ENCODE results near the gene CROCC. TPM values are rescaled to one million over a fixed set of nuclear protein-coding genes. Genes with fewer than 3 reads are reported as not detected.

Gene CROCC
- total RNA-seq, 1 donor from 2014 or later = 14.4 TPM

- no peak for DNase-seq (ENCODE audit: low spot score)
These were observed 45.4 kb downstream of the CROCC start for GRCh38 chr1:16967095-16967575.

GRCh38 chr1:16967962-16968361 lies 46.2 kb downstream of the CROCC start:
- DNase-seq (ENCODE audit: low spot score) = no peak

GRCh38 chr1:16968372-16968771 lies 46.6 kb downstream of the CROCC start:
- DNase-seq (ENCODE audit: low spot score) = no peak

- DNase-seq (ENCODE audit: low spot score) = no peak
These were observed 47.4 kb downstream of the CROCC start for GRCh38 chr1:16969057-16969611.

DNA sequence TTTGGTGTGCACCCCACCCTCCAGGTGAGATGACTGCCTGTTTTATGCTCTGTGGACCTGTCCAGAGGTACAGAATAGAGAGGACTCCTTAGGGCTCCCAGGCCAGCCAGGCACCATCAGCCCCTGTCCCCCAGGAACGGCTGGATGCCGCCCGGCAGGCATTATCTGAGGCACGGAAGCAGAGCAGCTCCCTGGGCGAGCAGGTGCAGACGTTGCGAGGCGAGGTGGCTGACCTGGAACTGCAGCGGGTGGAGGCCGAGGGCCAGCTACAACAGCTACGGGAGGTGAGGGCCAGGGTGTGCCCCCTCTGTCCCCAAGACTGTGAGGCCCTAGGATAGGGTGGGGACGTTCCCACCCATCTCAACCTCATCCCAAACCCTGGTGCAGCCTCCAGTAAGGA lies 47.9 kb downstream of the CROCC start:
- DNase-seq (ENCODE audit: low spot score) = no peak

DNA sequence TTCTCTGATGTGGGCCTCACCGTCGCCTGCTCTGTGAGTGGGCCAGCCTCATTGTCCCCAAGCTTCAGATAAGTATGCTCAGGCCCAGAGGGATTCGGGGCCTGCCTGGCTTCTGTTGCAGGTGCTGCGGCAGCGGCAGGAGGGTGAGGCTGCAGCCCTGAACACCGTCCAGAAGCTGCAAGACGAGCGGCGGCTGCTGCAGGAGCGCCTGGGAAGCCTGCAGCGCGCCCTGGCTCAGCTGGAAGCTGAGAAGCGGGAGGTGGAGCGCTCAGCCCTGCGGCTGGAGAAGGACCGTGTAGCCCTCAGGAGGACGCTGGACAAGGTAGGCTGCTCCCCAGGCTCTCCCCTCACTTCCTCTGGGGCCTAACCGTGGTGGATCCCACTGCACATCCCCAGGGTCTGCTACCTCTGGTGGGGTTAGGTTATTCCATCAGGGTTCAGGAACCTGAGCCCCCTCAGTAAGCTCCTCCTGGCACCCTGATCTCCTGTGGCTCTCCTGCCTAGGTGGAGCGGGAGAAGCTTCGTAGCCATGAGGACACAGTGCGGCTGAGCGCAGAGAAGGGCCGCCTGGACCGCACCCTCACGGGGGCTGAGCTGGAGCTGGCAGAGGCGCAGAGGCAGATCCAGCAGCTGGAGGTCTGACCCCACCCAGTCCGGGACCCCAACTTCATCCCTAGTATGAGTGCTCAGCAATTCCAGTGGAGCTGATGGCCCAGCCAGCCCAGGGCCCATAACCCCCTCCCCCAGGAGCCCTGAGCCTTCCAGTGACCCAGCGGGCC lies 48.6 kb downstream of the CROCC start:
- no peak for DNase-seq (ENCODE audit: low spot score)

DNA sequence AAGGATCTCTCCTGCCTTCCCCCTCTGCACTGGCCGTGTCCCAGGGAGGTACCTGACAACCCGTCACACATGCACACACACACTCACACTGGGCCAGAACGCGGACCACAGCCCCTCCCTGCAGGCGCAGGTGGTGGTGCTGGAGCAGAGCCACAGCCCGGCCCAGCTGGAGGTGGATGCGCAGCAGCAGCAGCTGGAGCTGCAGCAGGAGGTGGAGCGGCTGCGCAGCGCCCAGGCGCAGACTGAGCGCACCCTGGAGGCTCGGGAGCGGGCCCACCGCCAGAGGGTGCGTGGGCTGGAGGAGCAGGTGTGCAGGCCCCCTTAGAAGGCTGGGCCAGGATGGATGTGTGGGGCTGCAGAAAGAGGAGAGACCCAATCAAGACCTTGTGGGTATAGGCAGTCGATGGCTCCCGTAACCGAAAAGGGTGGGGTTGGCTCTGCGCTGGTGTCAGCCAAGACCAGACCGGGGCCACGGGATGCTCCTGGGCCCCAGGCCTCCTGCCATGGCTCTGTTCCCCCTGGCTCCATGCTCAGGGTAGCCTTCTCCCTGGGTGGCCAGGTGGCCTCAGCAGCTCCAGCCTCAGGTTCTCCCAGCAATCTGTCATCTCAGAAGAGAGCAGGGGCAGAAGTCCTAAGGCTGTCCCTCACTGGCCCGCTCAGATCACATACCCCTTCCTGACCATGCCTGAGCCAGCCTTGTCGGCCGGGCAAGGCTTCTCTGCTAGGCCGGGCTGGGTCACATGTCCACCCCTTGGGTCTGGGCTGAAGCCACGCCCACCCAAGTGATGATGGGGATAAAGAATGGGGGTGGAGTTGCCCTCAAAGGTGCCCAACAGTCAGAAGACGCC lies 49.8 kb downstream of the CROCC start:
- no peak for DNase-seq (ENCODE audit: low spot score)

GRCh38 chr1:16972189-16972895 lies 50.6 kb downstream of the CROCC start:
- no peak for DNase-seq (ENCODE audit: low spot score)

DNA sequence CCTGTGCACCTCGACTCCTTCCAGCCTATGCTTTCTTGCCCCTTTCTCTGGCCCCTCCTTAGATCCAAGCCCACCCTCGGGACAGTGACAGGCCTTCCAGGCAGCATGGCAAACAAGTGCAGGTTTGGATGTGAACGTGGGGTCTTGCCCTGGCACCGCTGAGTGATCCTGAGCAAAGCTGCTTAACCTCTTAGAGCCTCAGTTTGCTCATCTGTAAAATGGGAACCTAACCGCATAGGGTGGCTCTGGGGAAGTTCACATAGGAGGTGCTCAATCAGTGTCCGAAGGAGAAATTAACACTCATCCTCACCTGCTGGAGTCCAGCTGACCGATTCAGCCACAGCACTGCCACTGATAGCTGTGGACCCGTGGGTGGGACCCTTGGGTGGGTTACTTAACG lies 51.5 kb downstream of the CROCC start:
- DNase-seq (ENCODE audit: low spot score) = no peak

DNA sequence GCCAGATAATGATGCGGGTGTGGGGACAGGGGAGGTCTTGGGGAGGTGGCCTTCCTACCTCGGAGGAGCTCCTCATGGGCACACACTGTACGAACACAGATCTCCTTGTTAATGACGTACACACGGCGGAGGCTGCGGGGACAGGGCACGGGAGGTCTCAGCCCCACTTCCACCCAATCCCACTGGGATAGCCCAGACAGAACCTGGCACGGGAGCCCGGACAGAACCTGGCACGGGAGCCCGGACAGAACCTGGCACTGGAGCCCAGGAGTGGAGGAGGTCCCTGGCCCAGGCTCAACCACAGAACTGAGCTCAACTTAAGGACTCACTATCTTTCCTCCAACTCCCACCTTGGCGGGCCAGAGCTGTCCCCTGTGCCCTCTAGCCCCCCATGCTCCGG lies 53.5 kb downstream of the CROCC start:
- no peak for DNase-seq (ENCODE audit: low spot score)

- DNase-seq (ENCODE audit: low spot score) = no peak
These were observed 54.1 kb downstream of the CROCC start for GRCh38 chr1:16975838-16976237.

DNA sequence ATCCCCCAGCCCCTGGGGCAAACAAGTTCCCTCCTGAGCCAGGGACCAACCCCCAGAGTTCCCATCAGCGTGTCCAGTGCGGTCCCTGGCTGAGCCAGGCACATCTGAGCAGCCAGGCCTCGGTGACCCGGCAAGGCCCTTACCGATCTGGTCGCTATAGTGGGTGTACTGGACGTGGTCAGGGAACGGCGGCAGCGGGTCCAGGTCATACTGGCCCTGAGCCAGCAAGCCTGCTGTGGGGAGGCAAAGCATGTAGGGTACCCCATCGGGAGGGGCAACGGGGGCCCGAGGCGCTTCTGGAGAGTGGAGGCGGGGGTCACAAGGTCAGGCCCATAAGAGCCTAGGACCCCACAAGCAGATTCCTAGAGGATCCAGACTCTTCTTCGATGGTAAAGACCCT lies 55.2 kb downstream of the CROCC start:
- DNase-seq (ENCODE audit: low spot score) = no peak

DNA sequence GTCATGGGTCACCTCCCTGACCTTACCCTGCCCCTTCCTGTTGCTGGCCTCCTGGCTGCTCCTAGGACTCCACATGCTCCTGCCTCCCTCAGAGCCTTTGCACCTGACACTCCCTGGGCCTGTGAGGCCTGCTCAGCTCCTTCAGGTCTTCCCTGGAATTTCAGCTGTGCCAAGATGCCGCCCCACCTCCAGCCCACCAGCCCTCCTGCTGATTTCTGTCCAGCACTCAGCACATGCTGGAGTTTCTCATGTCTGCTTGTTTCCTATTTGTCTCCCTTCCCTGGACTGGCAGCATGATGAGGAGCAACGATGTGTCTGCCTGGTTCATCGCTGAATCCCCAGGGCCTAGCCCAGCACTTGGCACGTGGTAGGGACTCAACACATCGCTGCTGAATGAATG lies 55.6 kb downstream of the CROCC start:
- DNase-seq (ENCODE audit: low spot score) = no peak

- no peak for DNase-seq (ENCODE audit: low spot score)
These were observed 56.4 kb downstream of the CROCC start for GRCh38 chr1:16978139-16978538.

DNA sequence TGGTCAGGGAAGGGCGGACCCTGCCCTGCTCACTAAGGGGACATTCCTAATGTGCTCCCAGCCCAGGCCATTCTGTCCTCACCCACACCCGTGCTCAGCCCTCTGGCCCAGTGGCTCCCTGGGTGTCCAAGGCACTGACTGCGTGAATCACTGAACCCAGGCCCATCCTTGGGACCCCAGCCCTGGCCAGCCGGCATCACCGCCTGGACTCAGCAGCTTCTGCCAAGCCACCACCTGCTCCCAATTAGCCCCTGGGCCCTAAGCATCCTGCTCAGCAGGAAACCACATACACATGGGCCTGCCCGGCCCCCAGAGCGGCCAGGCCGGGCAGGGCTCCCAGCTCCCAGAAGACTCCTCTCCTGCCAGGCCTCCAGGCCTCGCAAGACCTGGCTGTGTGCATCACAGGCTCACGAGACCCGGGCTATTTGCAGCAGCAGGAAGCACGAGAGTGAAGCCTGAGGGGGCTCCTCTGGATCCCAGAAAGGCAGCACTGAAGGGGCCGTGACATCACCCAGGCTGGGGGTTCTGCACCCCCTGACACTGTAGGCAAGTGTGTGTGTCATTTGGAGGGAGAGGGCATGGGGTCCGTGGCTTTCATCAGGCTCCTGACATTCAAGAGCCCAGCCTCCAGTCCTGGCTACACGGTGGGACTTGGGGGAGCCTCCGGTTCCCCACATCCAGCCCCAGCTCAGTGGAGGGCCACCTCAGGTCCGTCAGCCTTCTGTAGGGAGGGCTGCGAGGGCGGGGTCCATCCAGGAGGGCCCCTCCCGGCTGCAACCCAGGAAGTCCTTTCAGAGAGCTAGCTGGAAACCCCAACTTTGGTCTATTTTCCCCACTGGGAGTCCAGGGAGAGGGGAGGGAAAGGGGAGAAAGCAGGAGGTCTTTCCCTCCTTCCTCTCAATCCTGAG lies 57.1 kb downstream of the CROCC start:
- DNase-seq (ENCODE audit: low spot score) = no peak

GRCh38 chr1:16979475-16980327 lies 58.0 kb downstream of the CROCC start:
- DNase-seq (ENCODE audit: low spot score) = no peak

DNA sequence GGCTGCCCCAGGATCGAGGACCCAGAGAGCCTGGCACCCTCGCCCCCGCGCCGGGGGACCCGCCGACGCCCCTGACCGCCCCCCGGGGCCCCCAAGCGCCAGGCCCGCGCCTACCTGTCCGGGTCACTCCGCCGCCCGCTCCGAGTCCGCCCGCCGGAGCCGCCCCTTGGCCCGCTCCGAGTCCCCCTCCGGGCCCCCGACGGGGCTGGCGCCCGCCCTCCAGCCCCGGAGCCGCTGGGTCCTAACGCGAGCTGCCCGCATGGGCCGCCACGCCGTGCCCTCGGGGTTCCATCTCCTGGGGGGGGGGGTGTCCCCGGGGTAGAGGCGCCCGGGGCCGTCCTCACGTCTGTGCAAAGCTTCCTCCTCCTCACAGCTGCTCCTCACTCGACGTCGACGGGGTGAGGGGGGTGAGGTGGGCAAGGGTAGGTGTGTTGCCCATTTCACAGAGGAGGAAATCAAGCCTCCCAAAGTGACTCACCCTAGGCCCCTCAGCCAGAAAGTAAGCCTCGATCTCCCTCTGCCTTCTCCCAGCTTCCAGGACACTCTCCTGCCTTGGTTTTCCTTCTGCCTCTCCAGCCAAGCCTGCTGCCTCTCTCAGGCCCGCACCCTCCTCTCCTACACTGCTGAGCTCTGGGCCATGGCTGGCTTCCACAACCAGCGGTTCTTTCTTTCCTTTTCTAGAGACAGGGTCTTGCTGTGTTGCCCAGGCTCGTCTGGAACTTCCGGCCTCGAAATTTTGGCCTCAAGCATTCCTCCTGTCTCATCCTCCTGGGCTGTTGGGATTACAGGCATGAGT lies 58.9 kb downstream of the CROCC start, which contains the start of gene MFAP2:
TSS of gene MFAP2 (minus strand) at position 148 of the 796 bp plus-strand sequence. CDS start 2,347 bp downstream, outside the sequence.
- no peak for DNase-seq (ENCODE audit: low spot score)

- DNase-seq (ENCODE audit: low spot score) = no peak
These were observed 59.6 kb downstream of the CROCC start for GRCh38 chr1:16981269-16981849.
